Glutamatergic neuron (in vitro differentiated cells): Measurements from ENCODE around the gene PEAR1. TPM values are rescaled to one million over a fixed set of nuclear protein-coding genes. Genes with fewer than 3 reads are reported as not detected.

Experiments
- DNase-seq: peaks from one replicate; pipeline ENCODE4 v3.0.0; 2022
- H3K27ac Mint-ChIP-seq: one replicate; pipeline ENCODE4 v1.8.0; 2020; ENCODE audit warnings: mild to moderate bottlenecking, mixed read lengths, inconsistent platforms; ENCODE audit not compliant: unreplicated experiment
- H3K27me3 Mint-ChIP-seq: one replicate; pipeline ENCODE4 v1.8.0; 2020; ENCODE audit warnings: mild to moderate bottlenecking, moderate library complexity, mixed read lengths, inconsistent platforms; ENCODE audit not compliant: unreplicated experiment
- H3K36me3 Mint-ChIP-seq: one replicate; pipeline ENCODE4 v1.8.0; 2020; ENCODE audit warnings: mild to moderate bottlenecking, mixed read lengths, inconsistent platforms; ENCODE audit not compliant: unreplicated experiment
- H3K4me1 Mint-ChIP-seq: one replicate; pipeline ENCODE4 v1.8.0; 2020; ENCODE audit warnings: mild to moderate bottlenecking, low read depth, mixed read lengths, inconsistent platforms; ENCODE audit not compliant: unreplicated experiment
- H3K4me3 Mint-ChIP-seq: one replicate; pipeline ENCODE4 v1.8.0; 2020; ENCODE audit warnings: mild to moderate bottlenecking, mixed read lengths, inconsistent platforms; ENCODE audit not compliant: unreplicated experiment
- H3K9me3 Mint-ChIP-seq: one replicate; pipeline ENCODE4 v1.8.0; 2020; ENCODE audit warnings: mild to moderate bottlenecking, moderate library complexity, mixed read lengths, inconsistent platforms; ENCODE audit not compliant: unreplicated experiment
- total RNA-seq: library from RNA; stranded (reverse); fragmentation: NEBNext Ultra II Directional; extraction: Animal tissue kit (Norgen Biotek cat#: 25700); gene quantifications from one replicate; pipeline ENCODE4 v1.2.1, GENCODE V29; 2021; ENCODE audit not compliant: unreplicated experiment
- TF ChIP-seq, protein P1 (sequence below): fragments of 200-600 bp; sonication (generic); IDR thresholded peaks from one replicate; pipeline ENCODE4 v1.5.0; 2021; ENCODE audit not compliant: partially characterized antibody, unreplicated experiment

Gene PEAR1
- total RNA-seq, 1 donor from 2014 or later, result 1.2 TPM

DNA sequence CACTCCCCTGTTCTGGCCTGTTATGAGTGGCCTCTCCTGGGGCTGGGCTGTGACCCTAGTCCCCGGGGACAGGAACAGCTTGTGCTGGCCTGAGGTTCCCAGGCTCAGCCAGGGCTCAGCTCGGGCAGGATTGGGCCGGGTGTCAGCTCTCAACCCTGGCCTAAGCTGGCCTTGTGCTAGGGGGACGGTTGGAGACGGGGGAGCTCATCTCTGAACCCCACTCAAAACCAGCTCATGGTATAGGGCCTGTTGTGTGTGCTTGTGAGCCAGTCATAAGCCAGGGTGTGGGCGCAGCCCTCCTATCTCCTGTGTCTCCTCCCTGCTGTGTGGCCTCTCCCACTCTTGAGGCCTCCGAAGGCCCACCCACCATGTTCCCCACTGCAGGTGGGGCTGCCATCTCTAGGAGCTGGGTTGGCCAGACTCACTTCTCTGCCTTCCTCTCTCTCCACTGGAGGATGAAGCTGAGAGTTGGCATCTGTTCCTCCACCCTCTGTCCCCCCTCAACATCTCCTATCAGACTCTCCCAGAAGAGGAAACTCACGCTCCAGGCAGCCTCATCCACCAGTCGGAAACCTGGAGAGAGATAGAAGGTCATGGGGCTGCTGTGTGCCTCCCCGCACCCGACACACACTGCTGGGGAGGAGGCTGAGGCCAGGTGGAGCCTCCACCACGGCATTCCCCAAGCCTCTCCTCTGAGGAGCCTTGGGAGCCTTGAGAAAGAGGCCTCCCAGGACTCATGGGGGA is 1.4 kb downstream of the PEAR1 start:
- no peak overlapping the region for H3K4me3 Mint-ChIP-seq
- H3K4me1 Mint-ChIP-seq, result peaks cover 8% of the 10 kb centered on the region
- H3K27ac Mint-ChIP-seq, result no peak overlapping the region
- TF ChIP-seq, protein P1, sequence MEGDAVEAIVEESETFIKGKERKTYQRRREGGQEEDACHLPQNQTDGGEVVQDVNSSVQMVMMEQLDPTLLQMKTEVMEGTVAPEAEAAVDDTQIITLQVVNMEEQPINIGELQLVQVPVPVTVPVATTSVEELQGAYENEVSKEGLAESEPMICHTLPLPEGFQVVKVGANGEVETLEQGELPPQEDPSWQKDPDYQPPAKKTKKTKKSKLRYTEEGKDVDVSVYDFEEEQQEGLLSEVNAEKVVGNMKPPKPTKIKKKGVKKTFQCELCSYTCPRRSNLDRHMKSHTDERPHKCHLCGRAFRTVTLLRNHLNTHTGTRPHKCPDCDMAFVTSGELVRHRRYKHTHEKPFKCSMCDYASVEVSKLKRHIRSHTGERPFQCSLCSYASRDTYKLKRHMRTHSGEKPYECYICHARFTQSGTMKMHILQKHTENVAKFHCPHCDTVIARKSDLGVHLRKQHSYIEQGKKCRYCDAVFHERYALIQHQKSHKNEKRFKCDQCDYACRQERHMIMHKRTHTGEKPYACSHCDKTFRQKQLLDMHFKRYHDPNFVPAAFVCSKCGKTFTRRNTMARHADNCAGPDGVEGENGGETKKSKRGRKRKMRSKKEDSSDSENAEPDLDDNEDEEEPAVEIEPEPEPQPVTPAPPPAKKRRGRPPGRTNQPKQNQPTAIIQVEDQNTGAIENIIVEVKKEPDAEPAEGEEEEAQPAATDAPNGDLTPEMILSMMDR, result no peak
- DNase-seq, result peak; percentile 29
- H3K36me3 Mint-ChIP-seq, result no peaks in the 10 kb centered on the region
- H3K27me3 Mint-ChIP-seq, result peaks cover 33% of the 10 kb centered on the region
- H3K9me3 Mint-ChIP-seq, result peaks cover 4% of the 10 kb centered on the region

- Mint-ChIP-seq H3K36me3 (no peaks in the 10 kb centered on the region), H3K9me3 (peaks cover 2% of the 10 kb centered on the region), H3K27me3 (peaks cover 29% of the 10 kb centered on the region), H3K27ac (no peak overlapping the region), H3K4me3 (peak overlapping the region; percentile 24), H3K4me1 (peaks cover 6% of the 10 kb centered on the region)
- TF ChIP-seq, protein P1, result no peak
- DNase-seq, result no peak
These were observed 1.9 kb downstream of the PEAR1 start for GRCh38 chr1:156895455-156895812.

DNA sequence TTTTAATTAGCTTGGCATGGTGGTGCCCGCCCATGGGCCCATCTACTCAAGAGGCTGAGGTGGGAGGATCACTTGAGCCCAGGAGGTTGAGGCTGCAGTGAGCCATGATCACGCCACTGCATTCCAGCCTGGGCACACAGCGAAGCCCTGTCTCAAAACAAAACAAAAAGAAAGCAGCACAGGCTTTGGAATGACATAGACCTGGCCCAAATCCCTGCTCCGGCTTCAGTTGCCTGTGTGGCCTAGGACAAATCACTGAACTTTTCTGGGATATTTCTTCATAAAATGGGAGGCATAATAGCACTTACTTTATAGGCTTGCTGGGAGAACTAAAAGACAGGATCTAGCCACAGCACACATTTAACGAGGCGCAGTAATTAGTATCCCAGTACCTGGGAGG is 2.4 kb downstream of the PEAR1 start:
- Mint-ChIP-seq H3K4me1 (peaks cover 6% of the 10 kb centered on the region), H3K9me3 (peaks cover 2% of the 10 kb centered on the region), H3K27ac (no peak overlapping the region), H3K27me3 (peaks cover 28% of the 10 kb centered on the region), H3K4me3 (no peak overlapping the region), H3K36me3 (no peaks in the 10 kb centered on the region)
- no peak for DNase-seq
- TF ChIP-seq, protein P1, result no peak

DNA sequence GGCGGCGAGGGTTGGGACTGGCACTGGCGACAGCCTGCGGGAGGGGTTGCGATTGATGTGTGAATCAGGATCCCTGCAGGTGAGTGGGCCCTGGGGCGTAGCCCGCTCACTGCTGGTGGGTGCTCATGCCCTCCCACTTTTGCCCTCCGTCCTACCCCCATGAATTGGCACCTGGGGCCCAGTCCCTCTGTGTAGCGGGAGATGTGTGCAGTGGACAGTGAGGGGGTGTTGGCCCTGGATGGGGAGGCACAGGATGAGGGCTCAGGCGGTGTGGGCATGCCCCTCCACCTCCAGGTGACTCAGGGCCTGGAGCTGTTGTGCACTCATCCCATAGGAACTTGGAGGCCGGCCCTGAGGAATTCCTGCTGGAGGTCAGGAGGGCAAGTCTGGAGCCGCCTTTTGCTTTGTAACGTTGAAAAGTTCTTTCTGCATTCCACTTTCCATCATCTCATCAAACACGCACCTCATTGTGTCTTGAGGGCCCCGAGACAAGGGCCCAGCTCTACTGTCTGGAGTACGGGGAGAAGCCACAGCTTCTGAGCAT is 3.0 kb downstream of the PEAR1 start:
- H3K4me3 Mint-ChIP-seq, result no peak overlapping the region
- TF ChIP-seq, protein P1, result no peak
- peak; percentile 12 for DNase-seq
- no peak overlapping the region for H3K27ac Mint-ChIP-seq
- peaks cover 2% of the 10 kb centered on the region for H3K9me3 Mint-ChIP-seq
- H3K27me3 Mint-ChIP-seq, result peaks cover 27% of the 10 kb centered on the region
- no peaks in the 10 kb centered on the region for H3K36me3 Mint-ChIP-seq
- H3K4me1 Mint-ChIP-seq, result peaks cover 6% of the 10 kb centered on the region
